GM19463 (cell line): ENCODE data around the gene ANXA9.

Source experiments
- ATAC-seq: cut with Tn5 transposase; IDR thresholded peaks from one replicate; pipeline ENCODE4 v1.9.1; 2021; ENCODE audit warnings: mild to moderate bottlenecking, moderate library complexity; ENCODE audit not compliant: unreplicated experiment

The ANXA9 gene

DNA sequence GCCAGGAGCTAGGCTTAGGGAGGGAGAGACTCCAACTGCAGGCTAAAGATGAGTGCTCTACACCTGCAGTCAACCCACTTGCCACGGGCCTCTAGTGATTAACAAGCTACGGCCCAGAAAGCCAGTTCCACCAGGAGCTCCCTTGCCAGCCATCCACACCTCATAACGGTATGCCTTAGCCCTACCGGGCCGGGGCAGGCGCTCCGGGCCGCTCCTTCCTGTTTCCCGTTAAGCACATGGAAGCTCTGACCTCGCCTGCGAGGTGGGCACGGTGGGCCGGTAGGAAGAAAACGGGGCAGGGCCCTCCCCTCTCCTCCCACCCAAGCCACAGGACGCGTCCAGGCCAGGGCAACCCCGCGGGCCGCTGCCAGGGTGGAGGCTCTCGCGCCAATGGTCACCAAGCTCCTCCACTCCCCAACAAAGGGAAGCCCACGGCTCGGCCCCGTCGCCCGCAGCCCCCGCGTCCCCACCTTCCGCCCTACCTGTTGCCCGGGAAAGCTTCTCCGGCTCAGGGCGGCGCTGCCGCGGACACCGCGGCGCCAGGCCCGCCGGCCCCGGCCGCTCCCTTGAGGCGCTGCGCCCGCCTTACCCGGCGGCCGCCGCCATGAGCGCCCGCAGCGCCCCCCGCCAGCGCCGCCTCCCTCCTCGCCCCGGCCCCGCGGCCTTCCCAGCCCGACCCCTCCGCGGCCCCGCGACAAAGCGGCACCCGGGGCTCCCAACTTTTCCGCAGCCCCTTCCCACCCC is 8.1 kb upstream of the ANXA9 start:
- peak; percentile 44 for ATAC-seq

DNA sequence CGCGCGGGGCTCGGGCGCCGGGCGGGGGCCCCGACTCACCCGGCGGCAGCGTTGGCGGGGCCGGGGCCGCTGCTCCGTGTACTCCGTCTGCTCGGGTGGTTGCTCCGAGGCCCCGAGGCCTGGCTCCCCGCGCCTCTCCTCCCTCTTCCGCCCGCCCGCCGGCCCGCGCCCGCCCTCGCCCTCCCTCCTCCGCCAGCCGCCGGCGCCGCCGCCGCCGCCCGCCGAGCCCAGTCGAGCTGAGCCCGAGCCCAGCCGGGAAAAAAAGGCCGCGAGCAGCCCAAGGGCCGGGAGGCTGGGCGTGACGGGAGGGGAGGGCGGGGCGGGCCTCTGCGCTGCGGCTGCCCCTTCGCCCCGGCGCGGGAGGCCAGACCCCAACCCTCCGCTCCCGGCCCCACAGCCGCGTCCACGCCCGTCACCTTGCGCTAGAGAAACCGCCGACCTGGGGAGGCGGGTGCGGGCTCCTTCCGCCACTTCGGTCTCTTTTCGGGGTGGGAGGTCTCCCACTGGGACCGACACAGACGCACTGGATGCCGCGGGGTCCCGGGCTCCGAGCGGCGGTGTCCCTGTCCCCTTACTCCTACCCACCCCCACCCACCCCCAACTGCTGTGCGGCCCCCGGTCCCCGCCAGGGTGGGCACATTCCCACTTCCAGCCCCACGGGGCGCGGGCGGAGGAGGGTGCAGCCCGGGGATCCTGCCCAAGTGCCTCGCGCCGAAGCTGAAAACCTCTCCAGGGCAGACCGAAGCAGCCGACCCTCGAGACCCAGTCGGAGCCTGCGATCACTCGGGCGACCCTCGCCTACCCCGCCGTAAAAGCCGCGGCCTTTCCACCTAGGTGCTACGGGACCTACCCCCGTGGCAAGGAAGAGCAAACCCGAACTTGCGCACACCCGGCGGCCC is 7.3 kb upstream of the ANXA9 start, which contains the start of gene CERS2:
TSS of gene CERS2 (minus strand) at position 256 of the 899 bp plus-strand sequence. CDS start 5,745 bp downstream, outside the sequence.
- peak; percentile 53 for ATAC-seq

DNA sequence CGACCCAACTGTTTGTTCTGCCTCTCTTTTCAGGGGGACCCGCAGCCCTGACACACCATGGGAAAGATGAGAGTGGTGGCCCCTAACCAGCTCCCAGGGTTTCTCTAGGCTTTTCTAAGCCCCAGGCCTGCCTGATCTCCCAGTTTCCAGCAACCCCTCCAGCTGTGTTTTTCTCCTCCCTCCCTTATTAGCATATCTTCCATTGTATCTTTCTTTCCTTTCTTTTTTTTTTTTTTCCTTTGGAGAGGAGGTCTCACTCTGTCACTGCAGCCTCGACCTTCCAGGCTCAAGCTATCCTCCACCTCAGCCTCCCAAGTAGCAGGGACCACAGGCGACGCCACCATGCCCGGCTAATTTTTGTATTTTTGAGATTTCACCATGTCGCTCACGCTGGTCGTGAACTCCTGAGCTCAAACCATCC is 5.7 kb upstream of the ANXA9 start:
- no peak for ATAC-seq

DNA sequence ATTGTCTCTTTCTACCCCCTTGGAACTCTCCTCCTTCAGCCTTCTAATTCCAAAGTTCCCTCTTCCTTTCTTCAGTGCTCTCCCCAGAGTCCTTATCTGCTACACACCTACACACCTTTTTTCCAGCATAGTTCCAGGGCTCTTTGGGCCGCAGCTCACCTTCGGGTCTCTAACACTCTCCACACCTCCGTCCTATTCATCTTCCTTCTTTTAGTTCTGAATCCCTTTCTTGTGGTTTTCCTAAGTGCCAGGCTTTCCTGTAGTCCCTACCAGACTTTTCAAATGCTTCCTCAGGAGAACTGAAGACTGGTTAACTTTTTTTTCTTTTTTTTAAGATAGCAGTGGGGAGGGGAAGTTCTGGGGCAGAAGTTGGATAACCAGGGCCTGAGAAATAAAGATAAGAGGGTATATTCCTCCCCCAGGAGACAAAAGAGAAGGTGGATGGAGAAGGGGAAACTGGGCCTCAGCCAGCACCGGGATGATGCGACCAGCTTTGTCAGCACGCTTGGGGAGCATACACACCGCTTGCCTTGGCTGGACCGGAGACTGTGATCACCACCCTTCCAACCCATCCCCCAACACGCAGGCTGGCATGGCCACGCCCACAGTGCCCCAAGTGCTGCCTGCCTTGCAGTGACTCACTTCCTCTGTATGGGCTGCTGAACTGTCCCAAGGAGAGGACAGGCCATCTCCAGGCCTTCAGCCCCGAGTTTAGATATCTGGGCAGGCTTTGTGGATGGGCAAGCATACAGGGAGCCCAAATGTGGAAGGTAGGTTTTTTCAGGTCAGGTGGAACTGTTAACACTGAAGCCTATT is 5.0 kb upstream of the ANXA9 start:
- ATAC-seq = no peak

DNA sequence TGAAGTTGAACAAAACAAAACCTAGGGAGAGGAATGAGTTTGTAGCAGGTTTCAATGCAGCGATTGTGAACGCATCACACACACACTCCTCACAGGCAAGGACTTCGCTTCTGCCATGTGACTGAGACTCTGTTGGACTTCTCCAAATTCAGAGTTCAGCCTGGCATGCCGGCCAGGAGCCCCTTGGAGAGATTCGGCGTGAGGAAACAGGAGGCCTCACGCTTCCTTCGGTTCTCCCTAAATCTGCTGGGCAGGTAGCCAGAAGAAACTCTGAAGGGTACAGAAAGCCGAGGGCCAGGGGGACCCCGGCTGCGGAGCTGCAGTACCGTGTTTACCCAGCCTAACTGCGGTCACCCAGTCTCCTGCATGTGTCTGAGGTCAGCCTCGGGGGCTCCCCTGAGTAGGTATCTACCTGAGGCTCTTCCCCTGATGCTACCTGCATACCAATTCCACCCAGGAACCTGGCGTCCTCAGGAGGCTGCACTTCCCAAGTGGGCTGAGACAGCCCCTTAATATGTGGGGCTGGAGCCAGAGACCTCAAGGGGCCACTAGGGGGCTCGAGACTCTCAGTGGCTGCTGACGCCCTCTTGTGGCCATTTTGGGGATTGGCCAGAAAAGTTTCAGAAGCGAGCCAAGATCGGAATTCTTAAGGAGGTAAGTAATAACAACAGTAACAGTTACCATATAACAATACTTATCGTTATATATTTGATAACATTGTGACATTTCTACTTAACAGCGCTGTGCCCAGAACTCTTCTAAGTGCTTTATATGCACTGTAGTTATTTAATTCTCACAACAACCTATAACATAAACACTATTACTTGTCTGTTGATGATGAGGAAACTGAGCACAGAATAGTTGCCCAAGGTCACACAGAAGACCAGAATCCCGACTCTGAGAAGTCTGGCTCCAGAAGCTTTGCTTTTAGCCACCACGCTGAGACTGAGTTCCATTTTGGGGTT is 2.7 kb upstream of the ANXA9 start:
- peak; percentile 37 for ATAC-seq

DNA sequence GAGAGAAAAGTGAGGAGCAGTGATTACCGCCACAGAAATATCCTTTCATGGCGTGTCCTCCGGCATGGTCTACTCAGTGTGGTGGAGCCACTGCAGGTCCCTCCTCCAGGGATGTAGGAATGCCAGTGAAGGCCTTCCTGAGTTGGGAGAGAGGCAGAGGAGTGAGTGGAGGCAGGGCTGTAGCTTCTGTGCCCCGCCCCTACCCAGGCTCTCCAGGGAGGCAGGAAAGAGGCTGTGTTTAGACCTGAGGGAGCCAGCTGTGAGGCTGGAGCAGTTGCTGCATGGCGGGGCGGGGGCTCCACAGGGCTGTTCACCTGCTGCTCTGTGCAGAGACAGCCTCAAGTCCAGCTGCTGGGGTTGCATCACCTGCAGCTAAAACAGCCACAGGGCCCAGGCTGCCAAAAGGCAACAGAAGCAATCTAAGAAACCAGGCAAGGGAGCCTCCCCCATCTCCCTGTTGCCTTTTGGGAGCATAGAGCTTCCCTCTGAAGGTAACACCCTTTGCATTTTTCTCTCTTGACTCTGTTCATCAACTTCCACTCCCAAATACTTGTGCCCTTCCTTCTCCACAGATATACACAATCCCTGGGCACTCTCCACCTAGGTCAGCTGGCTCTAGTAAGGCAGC is 801 bp upstream of the ANXA9 start:
- no peak for ATAC-seq

DNA sequence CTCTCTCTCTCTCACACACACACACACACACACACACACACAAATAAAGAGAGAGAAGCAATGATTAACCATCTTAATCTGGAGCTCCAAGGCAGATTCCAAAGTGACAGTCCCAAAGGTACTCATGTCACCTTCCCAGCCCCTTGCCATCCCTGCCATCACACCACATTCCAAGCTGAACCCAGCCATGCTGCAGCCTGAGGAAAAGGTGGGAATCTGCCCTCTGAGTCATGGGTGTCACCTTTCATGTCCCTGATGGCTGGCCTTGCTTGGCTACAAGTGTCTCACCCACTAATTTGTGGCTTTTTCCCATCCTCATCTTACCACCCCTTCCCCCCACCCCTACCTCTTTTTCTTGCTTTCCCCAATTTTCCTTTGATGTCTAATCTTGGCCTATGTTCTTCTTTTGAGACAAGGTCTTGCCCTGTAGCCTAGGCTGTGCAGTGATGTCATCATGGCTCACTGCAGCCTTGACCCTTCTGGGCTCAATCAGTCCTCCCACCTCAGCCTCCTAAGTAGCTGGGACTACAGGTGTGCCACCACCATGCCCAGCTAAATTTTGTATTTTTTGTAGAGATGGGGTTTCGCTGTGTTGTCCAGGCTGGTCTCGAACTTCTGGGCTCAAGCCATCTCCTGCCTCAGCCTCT is 3.2 kb downstream of the ANXA9 start:
- no peak for ATAC-seq

DNA sequence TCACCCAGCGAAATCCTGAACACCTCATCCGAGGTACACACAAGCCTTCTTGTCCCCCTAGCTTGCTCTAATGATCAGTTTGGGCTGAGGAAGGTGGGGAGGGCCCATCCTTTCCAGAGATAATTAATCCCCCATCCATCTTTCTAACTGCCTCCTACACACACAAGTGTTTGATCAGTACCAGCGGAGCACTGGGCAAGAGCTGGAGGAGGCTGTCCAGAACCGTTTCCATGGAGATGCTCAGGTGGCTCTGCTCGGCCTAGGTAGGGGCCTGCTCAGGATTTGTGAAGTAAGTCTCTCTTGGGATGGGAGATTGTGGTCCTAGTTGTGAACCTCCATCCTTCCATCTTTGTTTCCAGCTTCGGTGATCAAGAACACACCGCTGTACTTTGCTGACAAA is 5.8 kb downstream of the ANXA9 start:
- no peak for ATAC-seq

DNA sequence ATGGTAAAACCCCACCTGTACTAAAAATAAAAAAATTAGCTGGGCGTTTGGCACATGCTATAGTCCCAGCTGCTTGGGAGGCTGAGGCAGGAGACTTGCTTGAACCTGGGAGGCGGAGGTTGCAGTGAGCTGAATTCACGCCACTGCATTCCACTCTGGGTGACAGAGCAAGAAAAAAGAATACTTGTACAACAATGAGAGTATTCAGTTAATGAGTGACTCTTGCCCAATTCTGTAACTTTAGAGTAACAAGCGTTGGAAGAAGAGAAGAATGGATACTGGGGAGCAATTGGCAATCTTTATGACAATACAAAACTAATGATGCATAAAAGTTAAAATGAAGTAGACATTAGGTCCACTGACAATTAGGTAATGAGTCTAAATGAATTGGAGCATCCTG is 10.5 kb downstream of the ANXA9 start:
- ATAC-seq = no peak

DNA sequence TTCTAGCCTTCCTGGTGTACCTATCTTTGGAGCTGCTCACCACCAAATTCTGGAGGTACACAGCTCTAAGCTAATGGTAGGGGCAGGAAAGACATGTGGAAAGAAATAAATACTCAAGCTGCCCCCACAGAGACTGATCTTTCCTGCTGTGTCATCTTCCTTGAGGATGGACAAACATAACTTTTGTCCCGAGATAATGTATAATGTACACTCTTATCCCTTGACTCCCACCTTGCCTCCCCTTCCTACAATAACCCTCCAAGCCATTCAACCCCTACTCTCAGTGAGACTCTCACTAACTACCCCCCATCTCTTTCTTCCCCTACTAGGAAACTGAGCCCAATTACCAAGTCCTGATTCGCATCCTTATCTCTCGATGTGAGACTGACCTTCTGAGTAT is 12.2 kb downstream of the ANXA9 start:
- ATAC-seq = no peak

DNA sequence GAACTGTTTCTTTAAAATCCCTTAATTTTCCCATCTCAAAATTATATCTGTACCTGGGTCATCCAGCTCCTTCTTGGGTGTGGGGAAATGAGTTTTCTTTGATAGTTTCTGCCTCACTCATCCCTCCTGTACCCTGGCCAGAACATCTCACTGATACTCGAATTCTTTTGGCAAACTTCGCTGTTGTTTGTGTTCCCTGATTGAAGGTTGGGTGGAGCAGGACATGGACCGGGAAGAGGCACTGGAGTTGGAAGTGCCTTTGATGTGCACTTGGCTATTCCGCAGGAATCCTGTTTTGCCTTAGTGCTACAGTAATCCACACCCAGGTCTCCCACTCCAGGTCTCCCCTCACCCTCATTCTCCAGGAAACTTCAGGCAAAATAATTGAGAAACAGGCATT is 13.4 kb downstream of the ANXA9 start:
- ATAC-seq = no peak

DNA sequence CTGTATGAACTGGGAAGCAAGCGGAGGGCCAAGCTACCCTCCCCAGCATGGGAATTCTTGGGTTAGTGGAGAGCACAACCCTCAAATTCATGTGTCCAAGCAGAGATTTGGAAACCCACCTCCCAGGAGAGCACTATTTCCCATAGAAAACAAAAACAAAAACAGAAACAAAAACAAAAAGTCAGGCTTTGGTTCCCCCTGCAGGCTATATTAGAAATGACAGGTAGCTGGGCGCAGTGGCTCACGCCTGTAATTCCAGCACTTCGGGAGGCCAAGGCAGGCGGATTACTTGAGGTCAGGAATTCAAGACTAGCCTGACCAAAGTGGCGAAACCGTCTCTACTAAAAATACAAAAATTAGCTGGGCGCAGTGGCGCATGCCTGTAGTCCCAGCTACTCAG is 13.8 kb downstream of the ANXA9 start:
- no peak for ATAC-seq

DNA sequence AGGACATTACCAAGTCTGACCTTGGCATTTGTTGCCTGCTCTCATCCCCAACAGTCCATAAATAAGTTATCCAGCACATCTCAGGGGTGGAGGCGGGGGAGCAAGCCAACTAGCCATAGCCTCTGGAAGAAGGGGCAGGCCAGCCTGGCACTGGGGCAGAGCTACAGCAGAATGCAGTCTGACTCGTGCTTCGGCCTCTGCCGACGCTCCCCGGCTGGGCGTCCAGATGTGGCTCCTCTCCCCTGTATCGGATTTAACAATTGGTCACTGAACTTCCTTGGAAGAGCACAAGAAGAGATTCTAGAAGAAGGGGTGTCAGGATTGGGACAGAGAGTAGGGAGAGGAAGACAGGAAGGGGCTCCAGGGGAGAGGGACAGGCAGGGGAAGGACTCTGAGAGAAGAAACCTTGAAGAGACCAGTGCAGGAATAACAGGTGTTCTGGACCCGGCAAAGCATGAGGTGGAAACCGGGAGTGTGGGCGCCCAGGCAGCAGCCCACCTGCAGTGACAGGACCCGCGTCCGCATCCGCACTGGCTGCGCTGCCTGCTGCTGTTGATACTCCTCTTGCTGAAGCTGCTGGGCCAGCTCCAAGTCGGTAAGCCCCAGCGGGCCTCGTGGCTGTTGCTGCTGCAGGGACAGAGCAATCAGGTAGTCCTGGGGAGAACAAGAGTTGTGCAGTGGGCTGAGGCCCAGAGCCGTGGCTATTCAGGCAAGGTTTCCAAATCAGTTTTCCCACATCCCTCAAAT is 15.2 kb downstream of the ANXA9 start:
- no peak for ATAC-seq

DNA sequence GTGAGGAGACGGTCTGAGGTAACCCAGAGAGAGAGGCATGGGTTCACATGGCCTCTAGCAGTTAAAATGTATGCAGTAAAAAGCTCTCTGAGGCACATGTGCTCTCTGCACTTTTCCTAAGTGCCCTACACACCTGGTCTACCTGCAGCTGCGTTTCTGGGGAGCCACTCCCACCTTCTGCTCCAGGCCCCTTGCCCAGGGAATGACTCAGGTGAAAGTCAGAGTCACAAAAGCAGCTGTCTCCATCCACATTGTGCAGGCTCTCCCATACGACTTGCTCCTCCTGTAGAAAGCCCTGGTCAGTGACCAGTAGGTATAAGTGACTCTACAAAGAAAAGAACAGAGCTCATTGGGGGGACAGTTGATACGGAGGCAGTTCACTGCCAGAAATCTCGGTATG is 15.9 kb downstream of the ANXA9 start:
- ATAC-seq = no peak

DNA sequence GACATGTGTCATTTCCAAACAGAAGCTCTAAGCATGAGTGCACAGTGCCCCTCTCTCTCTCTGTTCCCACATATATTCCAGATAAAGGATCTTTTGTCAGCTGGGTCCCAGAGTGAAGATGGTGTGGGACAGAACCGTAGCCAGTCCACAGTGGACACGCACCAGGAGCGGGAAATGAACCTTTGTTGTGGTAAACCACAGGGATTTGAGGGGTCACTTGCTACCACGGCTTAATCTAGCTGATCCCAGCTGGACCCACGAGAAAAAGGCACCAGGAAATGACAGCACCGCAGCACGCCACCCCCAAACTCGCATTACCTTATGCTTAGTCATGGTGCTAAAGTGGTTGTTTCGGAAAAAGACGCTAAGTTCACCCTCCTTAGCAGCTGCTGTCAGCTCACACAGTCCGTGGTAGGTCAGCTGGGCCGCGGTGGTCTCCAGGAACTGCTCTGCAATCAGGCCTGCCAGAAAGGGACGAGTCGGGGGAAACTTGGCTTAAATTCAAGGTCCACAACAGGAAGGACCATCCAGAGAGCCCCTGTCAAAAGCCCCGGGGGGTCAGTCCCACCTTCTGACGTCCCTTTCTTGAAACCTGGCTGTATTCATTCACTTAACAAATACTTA is 17.1 kb downstream of the ANXA9 start:
- ATAC-seq = no peak

DNA sequence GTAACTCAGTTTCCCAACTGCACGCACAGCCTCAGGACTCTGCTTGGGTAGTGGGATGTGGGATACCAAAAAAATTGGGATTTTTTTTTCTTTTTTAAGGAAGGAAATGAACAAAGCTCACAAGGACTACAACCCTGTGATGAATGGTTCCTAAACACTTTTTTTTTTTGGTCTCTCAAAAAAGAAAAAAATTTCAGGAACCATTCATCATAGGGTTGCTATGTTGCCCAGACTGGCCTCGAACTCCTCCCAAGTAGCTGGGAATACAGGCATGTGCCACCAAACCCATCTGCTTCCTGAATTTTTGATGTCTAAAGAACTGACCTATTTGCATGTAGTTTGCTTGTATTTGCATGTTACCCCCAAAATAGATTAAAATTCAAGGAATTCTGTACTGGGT is 17.8 kb downstream of the ANXA9 start:
- ATAC-seq = no peak

DNA sequence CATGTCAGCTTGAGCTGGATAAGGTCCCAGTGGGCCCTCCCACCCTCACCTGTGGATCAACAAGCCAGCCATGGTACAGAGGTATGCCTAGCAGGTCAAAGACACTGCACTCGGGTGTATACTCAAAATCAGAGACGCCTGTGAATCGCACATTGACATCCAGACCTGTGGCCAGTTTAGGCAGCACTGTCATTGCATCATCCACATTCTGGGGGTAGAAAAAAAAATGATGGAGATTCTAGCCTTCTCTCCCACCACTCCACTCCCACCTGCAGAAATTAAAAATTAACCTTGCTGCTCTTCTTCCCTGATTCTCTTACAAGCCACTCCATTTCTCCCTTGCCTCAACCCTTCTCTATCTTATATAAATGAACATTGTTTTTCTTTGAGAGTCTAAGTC is 18.3 kb downstream of the ANXA9 start:
- no peak for ATAC-seq

DNA sequence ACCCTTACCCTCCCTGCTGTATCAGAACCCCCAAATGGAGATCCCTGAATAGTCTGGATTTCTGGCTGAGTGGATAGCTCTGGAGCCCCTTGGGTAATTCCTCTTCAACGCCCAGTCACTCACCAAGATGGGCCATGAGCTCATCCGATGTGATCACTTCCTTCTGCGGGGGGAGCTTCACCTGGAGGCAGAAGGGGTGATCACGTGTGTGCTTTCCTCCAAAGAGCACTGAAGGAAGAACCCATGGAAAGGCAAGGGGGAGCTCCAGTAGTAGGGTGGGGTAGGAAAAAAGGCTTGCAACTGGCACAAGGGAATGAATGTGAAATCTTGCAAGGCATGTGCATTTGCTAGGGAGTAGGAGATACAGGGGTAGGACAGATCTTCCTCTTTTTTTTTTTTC is 19.5 kb downstream of the ANXA9 start:
- no peak for ATAC-seq
